Spleen (tissue), 11 donors: ENCODE results near the gene NFIB. TPM values are rescaled to one million over a fixed set of nuclear protein-coding genes. Genes with fewer than 3 reads are reported as not detected.

ENCODE experiments used
- DNase-seq: peaks from one replicate; pipeline ENCODE4 v3.0.0-alpha.2; 2020
- H3K27ac ChIP-seq, 8 donors: fragments of 200-600 bp; sonication (generic) in 7 of 8; 1 replicate in 4 of 8; 2 replicates in 4 of 8; pipeline versions ENCODE4 v1.5.0 to v1.8.0; 2016 to 2021; ENCODE audit warnings: inconsistent platforms in 4 of 8, mild to moderate bottlenecking in 4 of 8, moderate library complexity in 1 of 8
- H3K27me3 ChIP-seq, 7 donors: fragments of 200-600 bp; sonication (generic) in 6 of 7; replicated peaks in 1 of 7; 1 replicate in 4 of 7; 2 replicates in 3 of 7; pipeline versions ENCODE4 v1.5.0 to v1.8.0; 2016 to 2021; ENCODE audit warnings: inconsistent platforms in 3 of 7, mild to moderate bottlenecking in 1 of 7
- H3K36me3 ChIP-seq, 6 donors: fragments of 200-600 bp; sonication (generic) in 5 of 6; 1 replicate in 4 of 6; 2 replicates in 2 of 6; pipeline versions ENCODE4 v1.5.0 to v1.8.0; 2016 to 2021; ENCODE audit warnings: inconsistent platforms in 2 of 6
- H3K4me1 ChIP-seq, 6 donors: fragments of 200-600 bp; sonication (generic) in 5 of 6; 1 replicate in 3 of 6; 2 replicates in 3 of 6; pipeline versions ENCODE4 v1.5.0 to v1.8.0; 2016 to 2021; ENCODE audit warnings: inconsistent platforms in 3 of 6
- H3K4me3 ChIP-seq, 8 donors: fragments of 200-600 bp; sonication (generic) in 7 of 8; 1 replicate in 4 of 8; 2 replicates in 4 of 8; pipeline versions ENCODE4 v1.5.0 to v1.8.0; 2016 to 2021; ENCODE audit warnings: inconsistent platforms in 4 of 8, mild to moderate bottlenecking in 4 of 8, moderate library complexity in 2 of 8
- H3K9me3 ChIP-seq, 8 donors: fragments of 200-600 bp; sonication (generic) in 7 of 8; 1 replicate in 4 of 8; 2 replicates in 4 of 8; pipeline versions ENCODE4 v1.5.0 to v1.8.0; 2016 to 2021; ENCODE audit warnings: inconsistent platforms in 4 of 8
- CTCF ChIP-seq, 11 experiments: fragments of 200-600 bp in 7 of 11; fragments of 450-650 bp in 4 of 11; sonication (generic) in 4 of 11; IDR thresholded peaks in 8 of 11; conservative IDR thresholded peaks in 3 of 11; 1 replicate in 7 of 11; 2 replicates in 4 of 11; pipeline versions ENCODE4 v1.4.0 to v1.8.0; 2016 to 2021; ENCODE audit warnings: antibody characterized with exemption in 11 of 11, inconsistent platforms in 4 of 11, mild to moderate bottlenecking in 1 of 11
- POLR2A ChIP-seq, 3 donors: fragments of 450-650 bp; IDR thresholded peaks; one replicate each; pipeline ENCODE4 v1.5.1; 2017; ENCODE audit warnings: antibody characterized with exemption in 3 of 3, mild to moderate bottlenecking in 1 of 3
- POLR2AphosphoS5 ChIP-seq, 3 donors: sonication (generic); formaldehyde crosslinking; IDR thresholded peaks; one replicate each; pipeline ENCODE4 v1.5.1; 2017; ENCODE audit warnings: antibody characterized with exemption in 3 of 3
- WGBS, 5 donors: extraction: QIAGEN DNeasy Blood & Tissue Kit in 3 of 5; methylation state at CpG; one replicate each; pipeline versions ENCODE4 v1.1.5 to v1.1.7; 2013 to 2018; 5-methylcytosine and 5-hydroxymethylcytosine counted together
- intact Hi-C: fragments of 100-400 bp; cut with DNase I; formaldehyde crosslinking; loops from one replicate; pipeline ENCODE4 v1.15.0; 2023; ENCODE audit warnings: low total_unique reads
- polyA plus RNA-seq, 3 donors: library from polyadenylated mRNA; stranded (reverse); fragments of 200-250 nt; gene quantifications; one replicate each; pipeline ENCODE4 v1.2.1, GENCODE V29; 2013
- total RNA-seq, 7 donors: library from RNA; depleted of rRNA in 3 of 7; stranded (reverse); fragments of >200 nt in 3 of 7; fragmentation: NEBNext Ultra II Directional in 4 of 7; extraction: Animal tissue kit (Norgen Biotek cat#: 25700) in 4 of 7; gene quantifications; one replicate each; pipeline versions ENCODE4 v1.1.0 to v1.2.1, GENCODE V29; 2016 to 2021
- donor health status: healthy with polysubstance abuse.
- donor health status: DM: no; HTN: no; CAD: no; lungs with moderate emphysema.
- donor health status: DM: no; HTN: no; CAD: no.
- donor health status: Bipolar disorder and iron deficiency.
- donor health status: healthy.
- donor health status: DM: no; HTN: no; CAD: no.
- donor health status: DM: yes; HTN: yes; CAD: no.

Gene NFIB
- total and polyA plus RNA-seq, 10 donors, result 3.6 to 96.8 (median 48.4) TPM

- DNase-seq, result no peak
- Histone ChIP-seq H3K27me3 (no peaks in the 10 kb centered on the region), H3K4me1 (peaks cover 0 to 10% (median 4%) of the 10 kb centered on the region in 6 donors), H3K9me3 (no peaks in the 10 kb centered on the region), H3K36me3 (no peaks in the 10 kb centered on the region), H3K4me3 (no peak overlapping the region), H3K27ac (no peak overlapping the region)
- WGBS, 5 donors, result 74 to 84% (median 77%) methylated on average over 3 of the region's 3 CpGs
- intact Hi-C loops, result no loop called here
- TF ChIP-seq POLR2A (IDR thresholded peaks at IDR 0.05), result no peak
- TF ChIP-seq POLR2AphosphoS5 (IDR thresholded peaks at IDR 0.05), result no peak
- TF ChIP-seq CTCF (IDR thresholded peaks at IDR 0.05 in 8 of 11, conservative IDR thresholded peaks at IDR 0.05 in 3 of 11), result no peak
Observed at GRCh38 chr9:14151451-14151850, 162.5 kb downstream of the NFIB start.

GRCh38 chr9:14148501-14149103 is 165.3 kb downstream of the NFIB start:
- no peaks in the 10 kb centered on the region for H3K27me3 ChIP-seq
- H3K36me3 ChIP-seq, result no peaks in the 10 kb centered on the region
- no peaks in the 10 kb centered on the region for H3K9me3 ChIP-seq
- TF ChIP-seq POLR2A (IDR thresholded peaks at IDR 0.05) (no peak), POLR2AphosphoS5 (IDR thresholded peaks at IDR 0.05) (no peak), CTCF (IDR thresholded peaks at IDR 0.05 in 8 of 11, conservative IDR thresholded peaks at IDR 0.05 in 3 of 11) (no peak)
- DNase-seq, result no peak
- no peak overlapping the region for H3K27ac ChIP-seq
- H3K4me1 ChIP-seq, result no peaks in the 10 kb centered on the region
- H3K4me3 ChIP-seq, result no peak overlapping the region
- intact Hi-C loops, result no loop called here
- 88 to 96% (median 92%) methylated on average over 3 of the region's 3 CpGs for WGBS, 5 donors

GRCh38 chr9:14147738-14148137 is 166.2 kb downstream of the NFIB start:
- no peaks in the 10 kb centered on the region for H3K36me3 ChIP-seq
- H3K9me3 ChIP-seq, result no peaks in the 10 kb centered on the region
- H3K27me3 ChIP-seq, result no peaks in the 10 kb centered on the region
- no peaks in the 10 kb centered on the region for H3K4me1 ChIP-seq
- 88 to 97% (median 93%) methylated on average over 1 of the region's 1 CpG for WGBS, 5 donors
- TF ChIP-seq POLR2A (IDR thresholded peaks at IDR 0.05) (no peak), CTCF (IDR thresholded peaks at IDR 0.05 in 8 of 11, conservative IDR thresholded peaks at IDR 0.05 in 3 of 11) (no peak), POLR2AphosphoS5 (IDR thresholded peaks at IDR 0.05) (no peak)
- DNase-seq, result no peak
- intact Hi-C loops, result no loop called here
- no peak overlapping the region for H3K27ac ChIP-seq
- H3K4me3 ChIP-seq, result no peak overlapping the region

GRCh38 chr9:14146201-14146874 is 167.6 kb downstream of the NFIB start:
- no peak overlapping the region for H3K27ac ChIP-seq
- intact Hi-C loops, result no loop called here
- no peaks in the 10 kb centered on the region for H3K9me3 ChIP-seq
- H3K27me3 ChIP-seq, result no peaks in the 10 kb centered on the region
- no peak for TF ChIP-seq POLR2A (IDR thresholded peaks at IDR 0.05)
- no peak for TF ChIP-seq CTCF (IDR thresholded peaks at IDR 0.05 in 8 of 11, conservative IDR thresholded peaks at IDR 0.05 in 3 of 11)
- TF ChIP-seq POLR2AphosphoS5 (IDR thresholded peaks at IDR 0.05), result no peak
- no peak for DNase-seq
- 86 to 96% (median 91%) methylated on average over 8 of the region's 8 CpGs for WGBS, 5 donors
- no peaks in the 10 kb centered on the region for H3K36me3 ChIP-seq
- H3K4me1 ChIP-seq, result no peaks in the 10 kb centered on the region
- H3K4me3 ChIP-seq, result no peak overlapping the region
